Muscle layer of colon (tissue), 2 donors: ENCODE data around the gene IFNGR2.

Source experiments
- H3K27ac ChIP-seq: one replicate; pipeline ENCODE4 v1.7.0; 2013; ENCODE audit warnings: low read depth, mild to moderate bottlenecking, low read length, moderate library complexity
- H3K27me3 ChIP-seq, 2 donors: one replicate each; pipeline ENCODE4 v1.7.0; 2013; ENCODE audit warnings: low read length in 2 of 2, mild to moderate bottlenecking in 2 of 2; ENCODE audit not compliant: insufficient read depth in 2 of 2, control insufficient read depth in 1 of 2
- H3K36me3 ChIP-seq: one replicate; pipeline ENCODE4 v1.7.0; 2013; ENCODE audit warnings: mild to moderate bottlenecking, low read length; ENCODE audit not compliant: insufficient read depth
- H3K4me1 ChIP-seq: one replicate; pipeline ENCODE4 v1.7.0; 2013; ENCODE audit warnings: mild to moderate bottlenecking, low read length; ENCODE audit not compliant: insufficient read depth
- H3K4me3 ChIP-seq, 2 donors: one replicate each; pipeline ENCODE4 v1.7.0; 2013; ENCODE audit warnings: low read length in 2 of 2, low read depth in 1 of 2, mild to moderate bottlenecking in 1 of 2, moderate library complexity in 1 of 2
- H3K9ac ChIP-seq: one replicate; pipeline ENCODE4 v1.7.0; 2013; ENCODE audit warnings: low read length
- H3K9me3 ChIP-seq: one replicate; pipeline ENCODE4 v1.7.0; 2013; ENCODE audit warnings: mild to moderate bottlenecking, low read length
- donor health status: abdominal sarcoma.
- donor health status: Adenocarcinoma of cecum.

IFNGR2 gene

GRCh38 chr21:33425825-33426224, 22.6 kb downstream of the IFNGR2 start:
- Histone ChIP-seq H3K9ac (no peak overlapping the region), H3K27me3 (no peaks in the 10 kb centered on the region), H3K9me3 (no peaks in the 10 kb centered on the region), H3K4me1 (peaks cover 6% of the 10 kb centered on the region), H3K4me3 (no peak overlapping the region), H3K36me3 (peaks cover 62% of the 10 kb centered on the region), H3K27ac (no peak overlapping the region)

GRCh38 chr21:33427051-33427450, 23.8 kb downstream of the IFNGR2 start:
- no peak overlapping the region for H3K27ac ChIP-seq
- peaks cover 6% of the 10 kb centered on the region for H3K4me1 ChIP-seq

GRCh38 chr21:33428669-33429068, 25.5 kb downstream of the IFNGR2 start:
- no peaks in the 10 kb centered on the region for H3K9me3 ChIP-seq
- no peak overlapping the region for H3K9ac ChIP-seq
- no peaks in the 10 kb centered on the region for H3K27me3 ChIP-seq
- peaks cover 73% of the 10 kb centered on the region for H3K36me3 ChIP-seq
- no peak overlapping the region for H3K4me3 ChIP-seq
- H3K27ac ChIP-seq = no peak overlapping the region
- H3K4me1 ChIP-seq = peaks cover 6% of the 10 kb centered on the region

More at GRCh38 chr21:33427051-33427450, 23.8 kb downstream of the IFNGR2 start:
- Histone ChIP-seq H3K4me3 (no peak overlapping the region), H3K27me3 (no peaks in the 10 kb centered on the region), H3K9me3 (no peaks in the 10 kb centered on the region), H3K36me3 (peaks cover 60% of the 10 kb centered on the region), H3K9ac (no peak overlapping the region)

- Histone ChIP-seq H3K4me1 (peaks cover 12% of the 10 kb centered on the region), H3K4me3 (no peak overlapping the region), H3K9ac (no peak overlapping the region), H3K9me3 (no peaks in the 10 kb centered on the region), H3K27me3 (no peaks in the 10 kb centered on the region), H3K36me3 (peaks cover 63% of the 10 kb centered on the region), H3K27ac (no peak overlapping the region)
Measured at GRCh38 chr21:33430858-33431257, 27.6 kb downstream of the IFNGR2 start.

- Histone ChIP-seq H3K36me3 (peaks cover 63% of the 10 kb centered on the region), H3K9me3 (no peaks in the 10 kb centered on the region), H3K4me1 (peaks cover 12% of the 10 kb centered on the region), H3K27ac (no peak overlapping the region), H3K27me3 (no peaks in the 10 kb centered on the region), H3K4me3 (no peak overlapping the region), H3K9ac (no peak overlapping the region)
Measured at GRCh38 chr21:33432496-33432895, 29.3 kb downstream of the IFNGR2 start.

- Histone ChIP-seq H3K4me3 (no peak overlapping the region), H3K27ac (no peak overlapping the region), H3K4me1 (peaks cover 12% of the 10 kb centered on the region), H3K27me3 (no peaks in the 10 kb centered on the region), H3K36me3 (peaks cover 63% of the 10 kb centered on the region), H3K9me3 (no peaks in the 10 kb centered on the region), H3K9ac (no peak overlapping the region)
Measured at GRCh38 chr21:33433001-33433400, 29.8 kb downstream of the IFNGR2 start.

- peaks cover 63% of the 10 kb centered on the region for H3K36me3 ChIP-seq
- H3K9ac ChIP-seq = no peak overlapping the region
- H3K9me3 ChIP-seq = no peaks in the 10 kb centered on the region
- H3K4me3 ChIP-seq = no peak overlapping the region
- no peaks in the 10 kb centered on the region for H3K27me3 ChIP-seq
- no peak overlapping the region for H3K27ac ChIP-seq
- H3K4me1 ChIP-seq = peaks cover 12% of the 10 kb centered on the region
Measured at GRCh38 chr21:33433425-33434114, 30.4 kb downstream of the IFNGR2 start.

- peaks cover 56% of the 10 kb centered on the region for H3K36me3 ChIP-seq
- peak overlapping the region; percentile 44 for H3K27ac ChIP-seq
- H3K4me3 ChIP-seq = no peak overlapping the region
- no peaks in the 10 kb centered on the region for H3K9me3 ChIP-seq
- H3K27me3 ChIP-seq = no peaks in the 10 kb centered on the region
- no peak overlapping the region for H3K9ac ChIP-seq
- peaks cover 5% of the 10 kb centered on the region for H3K4me1 ChIP-seq
Measured at GRCh38 chr21:33434770-33435360, 31.7 kb downstream of the IFNGR2 start.

- Histone ChIP-seq H3K27ac (no peak overlapping the region), H3K4me3 (no peak overlapping the region), H3K27me3 (no peaks in the 10 kb centered on the region), H3K9ac (no peak overlapping the region), H3K4me1 (peaks cover 5% of the 10 kb centered on the region), H3K9me3 (no peaks in the 10 kb centered on the region), H3K36me3 (peaks cover 48% of the 10 kb centered on the region)
Measured at GRCh38 chr21:33437140-33437539, 33.9 kb downstream of the IFNGR2 start.

GRCh38 chr21:33441489-33442477, 38.6 kb downstream of the IFNGR2 start:
- Histone ChIP-seq H3K4me1 (no peaks in the 10 kb centered on the region), H3K27me3 (no peaks in the 10 kb centered on the region), H3K27ac (no peak overlapping the region), H3K9me3 (no peaks in the 10 kb centered on the region), H3K36me3 (peaks cover 20% of the 10 kb centered on the region), H3K4me3 (no peak overlapping the region), H3K9ac (no peak overlapping the region)

GRCh38 chr21:33443194-33443593, 40.0 kb downstream of the IFNGR2 start:
- Histone ChIP-seq H3K36me3 (peaks cover 7% of the 10 kb centered on the region), H3K4me1 (no peaks in the 10 kb centered on the region), H3K9me3 (no peaks in the 10 kb centered on the region), H3K27ac (no peak overlapping the region), H3K4me3 (no peak overlapping the region), H3K27me3 (no peaks in the 10 kb centered on the region), H3K9ac (no peak overlapping the region)
